Measurements from ENCODE around the gene DMAC2L.
A peak's percentile ranks its signal among the peaks of the same experiment; 100 is the strongest.

The DMAC2L gene

GRCh38 chr14:50311972-50312733 lies at the start of gene DMAC2L, which contains the start of gene L2HGDH:
TSS of gene DMAC2L (plus strand) at chr14:50312324. CDS start at chr14:50321488, 9,164 bp downstream.
TSS of gene L2HGDH (minus strand) at chr14:50312229. CDS start at chr14:50312150, 79 bp downstream.
- peaks cover 6% of the 10 kb centered on the region; the same call in 1 of the 2 replicates for H3K4me1 ChIP-seq (ENCODE audit: low read length)
- no peaks in the 10 kb centered on the region for H3K9me3 ChIP-seq (replicated peaks; ENCODE audit: insufficient read depth, low read length)
- TF ChIP-seq EZH2 (optimal IDR thresholded peaks at IDR 0.05; ENCODE audit: low read depth, low read length) (no peak), EZH2phosphoT487 (IDR thresholded peaks at IDR 0.05; ENCODE audit: low read length) (no peak), CTCF (IDR thresholded peaks at IDR 0.05; ENCODE audit: low read length) (no peak; the same call in 1 of the 2 replicates)
- H3K36me3 ChIP-seq (replicated peaks; ENCODE audit: insufficient read depth, low read length): no peaks in the 10 kb centered on the region
- H4K20me1 ChIP-seq (ENCODE audit: insufficient read depth, low read length): no peaks in the 10 kb centered on the region
- H3K79me2 ChIP-seq (ENCODE audit: low read length): peaks cover 12% of the 10 kb centered on the region
- peak within 1 kb of the TSS; percentile 70 for H3K9ac ChIP-seq (ENCODE audit: low read length)
- no peaks in the 10 kb centered on the region for H3K27me3 ChIP-seq (replicated peaks; ENCODE audit: insufficient read depth, low read length)
- 0 out of 2 replicates have a peak, but pooled peaks cover 3% of the 10 kb centered on the region for H3F3A ChIP-seq (ENCODE audit: insufficient read depth, low read length)
- peak within 1 kb of the TSS; percentile 75 for H2AFZ ChIP-seq (ENCODE audit: low read length)
- peak within 1 kb of the TSS; percentile 87 for H3K4me2 ChIP-seq (ENCODE audit: low read depth, low read length)
- H3K4me3 ChIP-seq (ENCODE audit: low read length): peak within 1 kb of the TSS; percentile 84
- H3K27ac ChIP-seq (ENCODE audit: low read length): peak within 1 kb of the TSS; percentile 74; the same call in 1 of the 2 replicates
- DNase-seq: peak; percentile 90
- H3K9me2 ChIP-seq (replicated peaks; ENCODE audit: insufficient read depth, low read length): no peaks in the 10 kb centered on the region

- no peaks in the 10 kb centered on the region for H3K9me2 ChIP-seq (replicated peaks; ENCODE audit: insufficient read depth, low read length)
- H3K4me2 ChIP-seq (ENCODE audit: low read depth, low read length): no peak overlapping the region
- TF ChIP-seq EZH2 (optimal IDR thresholded peaks at IDR 0.05; ENCODE audit: low read depth, low read length): no peak
- TF ChIP-seq EZH2phosphoT487 (IDR thresholded peaks at IDR 0.05; ENCODE audit: low read length): no peak
- TF ChIP-seq CTCF (IDR thresholded peaks at IDR 0.05; ENCODE audit: low read length): no peak
- H3K9ac ChIP-seq (ENCODE audit: low read length): no peak overlapping the region
- no peak for DNase-seq
- no peak overlapping the region for H3K27ac ChIP-seq (ENCODE audit: low read length)
- no peaks in the 10 kb centered on the region for H3K36me3 ChIP-seq (replicated peaks; ENCODE audit: insufficient read depth, low read length)
- H2AFZ ChIP-seq (ENCODE audit: low read length): no peak overlapping the region
- no peak overlapping the region for H3K4me3 ChIP-seq (ENCODE audit: low read length)
- no peaks in the 10 kb centered on the region for H3K9me3 ChIP-seq (replicated peaks; ENCODE audit: insufficient read depth, low read length)
- no peaks in the 10 kb centered on the region for H3K4me1 ChIP-seq (ENCODE audit: low read length)
- H3F3A ChIP-seq (ENCODE audit: insufficient read depth, low read length): no peaks in the 10 kb centered on the region
- H3K27me3 ChIP-seq (replicated peaks; ENCODE audit: insufficient read depth, low read length): no peaks in the 10 kb centered on the region
- no peaks in the 10 kb centered on the region for H3K79me2 ChIP-seq (ENCODE audit: low read length)
- H4K20me1 ChIP-seq (ENCODE audit: insufficient read depth, low read length): no peaks in the 10 kb centered on the region
Measured at GRCh38 chr14:50262865-50263264, 49.3 kb upstream of the DMAC2L start.

GRCh38 chr14:50263321-50263720 lies 48.8 kb upstream of the DMAC2L start:
- Histone ChIP-seq H3K9ac (ENCODE audit: low read length) (no peak overlapping the region), H3K27ac (ENCODE audit: low read length) (no peak overlapping the region), H3K9me2 (replicated peaks; ENCODE audit: insufficient read depth, low read length) (no peaks in the 10 kb centered on the region), H3K36me3 (replicated peaks; ENCODE audit: insufficient read depth, low read length) (no peaks in the 10 kb centered on the region), H3K4me1 (ENCODE audit: low read length) (no peaks in the 10 kb centered on the region), H3F3A (ENCODE audit: insufficient read depth, low read length) (no peaks in the 10 kb centered on the region), H2AFZ (ENCODE audit: low read length) (no peak overlapping the region), H3K4me3 (ENCODE audit: low read length) (no peak overlapping the region), H3K9me3 (replicated peaks; ENCODE audit: insufficient read depth, low read length) (no peaks in the 10 kb centered on the region), H3K4me2 (ENCODE audit: low read depth, low read length) (no peak overlapping the region), H3K79me2 (ENCODE audit: low read length) (no peaks in the 10 kb centered on the region), H3K27me3 (replicated peaks; ENCODE audit: insufficient read depth, low read length) (no peaks in the 10 kb centered on the region), H4K20me1 (ENCODE audit: insufficient read depth, low read length) (no peaks in the 10 kb centered on the region)
- no peak for DNase-seq
- TF ChIP-seq EZH2phosphoT487 (IDR thresholded peaks at IDR 0.05; ENCODE audit: low read length) (no peak), CTCF (IDR thresholded peaks at IDR 0.05; ENCODE audit: low read length) (no peak), EZH2 (optimal IDR thresholded peaks at IDR 0.05; ENCODE audit: low read depth, low read length) (no peak)
